HCT116 (cell line): ENCODE measurements around the gene PLEKHM3. TPM values are rescaled to one million over a fixed set of nuclear protein-coding genes. Genes with fewer than 3 reads are reported as not detected.

Experiments used
- ATAC-seq: fragments of 200-7000 bp; cut with Tn5 transposase; 2 replicates; pipeline ENCODE4 v1.9.1; 2020; ENCODE audit warnings: mild to moderate bottlenecking, moderate library complexity
- BruUV-seq: library from RNA; stranded (reverse); fragments of 400-500 nt; replicated peaks from 2 replicates; lab custom pipeline; 2021; lab: Mats Ljungman, UMichigan
- CTCF ChIA-PET: fragments of 300-600 bp; sonication (Branson Sonifier 250); formaldehyde crosslinking; loops from one replicate; lab custom pipeline; 2021; ENCODE audit warnings: antibody characterized with exemption; lab: Charles Lee
- POLR2A ChIA-PET: fragments of 300-600, 350-600 bp; sonication (Branson Sonifier 250); formaldehyde crosslinking; loops from one replicate; lab custom pipeline; 2021; ENCODE audit warnings: antibody characterized with exemption; lab: Charles Lee
- RAD21 ChIA-PET, 2 experiments: fragments of 300-600 bp; sonication (Branson Sonifier 250); formaldehyde crosslinking; loops; one replicate each; lab custom pipeline; 2023; ENCODE audit warnings: low total read pairs in 2 of 2; ENCODE audit not compliant: uncharacterized antibody in 2 of 2, unreplicated experiment in 2 of 2, low non-redundant PET in 1 of 2; lab: Charles Lee
- DNase-seq: peaks from one replicate; pipeline ENCODE4 v3.0.0-alpha.2; 2010; ENCODE audit warnings: low read depth, low spot score
- H2AFZ ChIP-seq: fragments of 200-600 bp; shearing (Covaris generic), sonication (generic); 2 replicates; pipeline ENCODE4 v1.6.1; 2017; ENCODE audit warnings: low read depth, mixed run types, mixed read lengths, antibody characterized with exemption, low read length; ENCODE audit not compliant: poor library complexity, severe bottlenecking
- H3K27ac ChIP-seq: 2 replicates; pipeline ENCODE4 v1.5.1; 2012; ENCODE audit warnings: low read depth, low read length
- H3K27me3 ChIP-seq: fragments of 200-600 bp; sonication (generic); 2 replicates; pipeline ENCODE4 v1.6.1; 2016; ENCODE audit warnings: mixed run types, low read length, mixed read lengths; ENCODE audit not compliant: insufficient read depth
- H3K36me3 ChIP-seq, 2 experiments: fragments of 200-500 bp in 1 of 2; fragments of 200-600 bp in 1 of 2; sonication (Bioruptor generic) in 1 of 2; sonication (generic) in 1 of 2; 2 replicates each; pipeline versions ENCODE4 v1.5.1 to v1.6.1; 2014 to 2016; ENCODE audit warnings: low read length in 2 of 2, inconsistent platforms in 1 of 2, mixed read lengths in 1 of 2, mixed run types in 1 of 2; ENCODE audit not compliant: insufficient read depth in 2 of 2, control insufficient read depth in 1 of 2
- H3K4me1 ChIP-seq, 2 experiments: fragments of 200-600 bp in 1 of 2; sonication (generic) in 1 of 2; 2 replicates each; pipeline versions ENCODE4 v1.5.1 to v1.6.1; 2012 to 2017; ENCODE audit warnings: low read length in 2 of 2, inconsistent platforms in 1 of 2, mild to moderate bottlenecking in 1 of 2, mixed read lengths in 1 of 2, mixed run types in 1 of 2, moderate library complexity in 1 of 2; ENCODE audit not compliant: insufficient read depth in 2 of 2, control insufficient read depth in 1 of 2
- H3K4me2 ChIP-seq: fragments of 200-600 bp; sonication (generic); 2 replicates; pipeline ENCODE4 v1.6.1; 2017; ENCODE audit warnings: mixed run types, low read length, mixed read lengths
- H3K4me3 ChIP-seq, 2 experiments: fragments of 200-600 bp in 1 of 2; sonication (generic) in 1 of 2; replicated peaks in 1 of 2; 2 replicates each; pipeline ENCODE4 v1.5.1; 2011 to 2016; ENCODE audit warnings: low read length in 2 of 2, control low read depth in 1 of 2, low read depth in 1 of 2, mild to moderate bottlenecking in 1 of 2, mixed read lengths in 1 of 2, mixed run types in 1 of 2
- H3K79me2 ChIP-seq: fragments of 200-600 bp; sonication (generic); 2 replicates; pipeline ENCODE4 v1.6.1; 2017; ENCODE audit warnings: mild to moderate bottlenecking, mixed run types, low read length, moderate library complexity, mixed read lengths; ENCODE audit not compliant: insufficient read depth
- H3K9ac ChIP-seq: fragments of 200-600 bp; sonication (generic); 2 replicates; pipeline ENCODE4 v1.6.1; 2016; ENCODE audit warnings: low read length, mixed read lengths
- H3K9me2 ChIP-seq: fragments of 200-600 bp; sonication (generic), shearing (Covaris generic); 2 replicates; pipeline ENCODE4 v1.6.1; 2017; ENCODE audit warnings: mixed run types, mild to moderate bottlenecking, moderate library complexity; ENCODE audit not compliant: insufficient read depth
- H3K9me3 ChIP-seq, 2 experiments: fragments of 200-500 bp in 1 of 2; fragments of 200-600 bp in 1 of 2; sonication (Bioruptor generic) in 1 of 2; sonication (generic) in 1 of 2; 2 replicates each; pipeline ENCODE4 v1.6.1; 2014 to 2017; ENCODE audit warnings: low read length in 2 of 2, mixed read lengths in 2 of 2, inconsistent platforms in 1 of 2, low read depth in 1 of 2, mild to moderate bottlenecking in 1 of 2, mixed run types in 1 of 2, moderate library complexity in 1 of 2; ENCODE audit not compliant: control insufficient read depth in 1 of 2, insufficient read depth in 1 of 2
- H4K20me1 ChIP-seq: fragments of 200-600 bp; sonication (generic), shearing (Covaris generic); 2 replicates; pipeline ENCODE4 v1.6.1; 2017; ENCODE audit warnings: mixed run types, mild to moderate bottlenecking, moderate library complexity; ENCODE audit not compliant: insufficient read depth
- CBX3 ChIP-seq: IDR thresholded peaks from 2 replicates; pipeline ENCODE4 v1.6.1; 2012; ENCODE audit warnings: low read depth
- CEBPB ChIP-seq: IDR thresholded peaks from 2 replicates; pipeline ENCODE4 v1.6.1; 2012; ENCODE audit warnings: low read depth
- EGR1 ChIP-seq: IDR thresholded peaks from 2 replicates; pipeline ENCODE4 v1.6.1; 2012; ENCODE audit warnings: low read depth
- EZH2phosphoT487 ChIP-seq: fragments of 200-600 bp; IDR thresholded peaks from 2 replicates; pipeline ENCODE4 v1.6.1; 2018; ENCODE audit warnings: antibody characterized with exemption, borderline replicate concordance
- JUND ChIP-seq: IDR thresholded peaks from 2 replicates; pipeline ENCODE4 v1.6.1; 2012
- POLR2A ChIP-seq: IDR thresholded peaks from 2 replicates; pipeline ENCODE4 v1.7.0; 2011; ENCODE audit warnings: borderline replicate concordance; ENCODE audit not compliant: insufficient read depth, insufficient read length; ENCODE audit errors: extremely low read depth
- RAD21 ChIP-seq: IDR thresholded peaks from 2 replicates; pipeline ENCODE4 v1.6.1; 2012; ENCODE audit warnings: low read depth, mild to moderate bottlenecking
- SIN3A ChIP-seq: IDR thresholded peaks from 2 replicates; pipeline ENCODE4 v1.6.1; 2012; ENCODE audit warnings: low read depth
- SP1 ChIP-seq: IDR thresholded peaks from 2 replicates; pipeline ENCODE4 v1.6.1; 2012; ENCODE audit warnings: low read depth
- SRF ChIP-seq: IDR thresholded peaks from 2 replicates; pipeline ENCODE4 v1.6.1; 2012; ENCODE audit warnings: low read depth
- ZFX ChIP-seq: fragments of 450-650 bp; IDR thresholded peaks from 2 replicates; pipeline ENCODE4 v1.6.1; 2017
- ZNF274 ChIP-seq: fragments of 200-500 bp; sonication (Bioruptor generic); IDR thresholded peaks from 2 replicates; pipeline ENCODE4 v1.6.1; 2014; ENCODE audit warnings: mild to moderate bottlenecking, low read depth, low read length, inconsistent platforms
- intact Hi-C: fragments of 100-400 bp; cut with micrococcal nuclease; formaldehyde crosslinking; loops from 2 replicates; pipeline ENCODE4 v1.10.0; 2022
- total RNA-seq: library from RNA; stranded (reverse); gene quantifications from one replicate; pipeline ENCODE4 v1.2.1, GENCODE V29; 2021; ENCODE audit not compliant: unreplicated experiment
- TF ChIP-seq, protein P1 (sequence below): IDR thresholded peaks from 2 replicates; pipeline ENCODE4 v1.6.1; 2012
- TF ChIP-seq, protein P2 (sequence below): IDR thresholded peaks from 2 replicates; pipeline ENCODE4 v1.6.1; 2012; ENCODE audit warnings: low read depth

Gene PLEKHM3
- total RNA-seq, 1 experiment from 2014 or later: 6.3 TPM

DNA sequence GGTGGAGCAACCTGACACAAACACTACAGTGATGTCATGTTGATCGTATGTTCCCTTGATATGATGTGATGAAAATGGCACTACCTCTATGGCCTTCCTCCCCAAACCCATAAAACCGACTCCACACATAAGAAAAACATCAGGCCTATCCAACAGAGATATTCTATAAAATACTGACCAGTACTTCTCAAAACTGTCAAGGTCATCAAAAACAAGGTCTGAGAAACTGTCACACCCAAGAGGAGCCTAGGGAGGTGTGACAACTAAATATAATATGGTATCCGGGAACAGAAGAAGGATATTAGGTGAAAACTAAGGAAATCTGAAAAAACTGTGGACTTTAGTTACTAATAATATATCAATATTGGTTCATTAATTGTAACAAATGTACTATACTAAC lies 169.7 kb downstream of the PLEKHM3 start:
- CTCF ChIA-PET: no interaction called here
- H2AFZ ChIP-seq: no peak overlapping the region
- intact Hi-C loops: no loop called here
- no peaks in the 10 kb centered on the region for H4K20me1 ChIP-seq
- H3K4me3 ChIP-seq: no peak overlapping the region
- H3K27me3 ChIP-seq: no peaks in the 10 kb centered on the region
- no peaks in the 10 kb centered on the region for H3K4me1 ChIP-seq
- ATAC-seq (no peak), DNase-seq (no peak)
- no peaks in the 10 kb centered on the region for H3K36me3 ChIP-seq
- H3K27ac ChIP-seq: no peak overlapping the region
- RAD21 ChIA-PET: no interaction called here
- H3K4me2 ChIP-seq: no peak overlapping the region
- no peak for TF ChIP-seq CEBPB
- no peak for TF ChIP-seq POLR2A
- no peak for TF ChIP-seq EGR1
- TF ChIP-seq JUND: no peak
- no peak for TF ChIP-seq RAD21
- TF ChIP-seq ZFX: no peak
- no peak for TF ChIP-seq EZH2phosphoT487
- no peaks in the 10 kb centered on the region for H3K9me3 ChIP-seq
- no peak overlapping the region for H3K9ac ChIP-seq
- BruUV-seq: no TSS peak
- POLR2A ChIA-PET: no interaction called here
- peaks cover 3% of the 10 kb centered on the region; the same call in 1 of the 2 replicates for H3K9me2 ChIP-seq
- H3K79me2 ChIP-seq: no peaks in the 10 kb centered on the region

DNA sequence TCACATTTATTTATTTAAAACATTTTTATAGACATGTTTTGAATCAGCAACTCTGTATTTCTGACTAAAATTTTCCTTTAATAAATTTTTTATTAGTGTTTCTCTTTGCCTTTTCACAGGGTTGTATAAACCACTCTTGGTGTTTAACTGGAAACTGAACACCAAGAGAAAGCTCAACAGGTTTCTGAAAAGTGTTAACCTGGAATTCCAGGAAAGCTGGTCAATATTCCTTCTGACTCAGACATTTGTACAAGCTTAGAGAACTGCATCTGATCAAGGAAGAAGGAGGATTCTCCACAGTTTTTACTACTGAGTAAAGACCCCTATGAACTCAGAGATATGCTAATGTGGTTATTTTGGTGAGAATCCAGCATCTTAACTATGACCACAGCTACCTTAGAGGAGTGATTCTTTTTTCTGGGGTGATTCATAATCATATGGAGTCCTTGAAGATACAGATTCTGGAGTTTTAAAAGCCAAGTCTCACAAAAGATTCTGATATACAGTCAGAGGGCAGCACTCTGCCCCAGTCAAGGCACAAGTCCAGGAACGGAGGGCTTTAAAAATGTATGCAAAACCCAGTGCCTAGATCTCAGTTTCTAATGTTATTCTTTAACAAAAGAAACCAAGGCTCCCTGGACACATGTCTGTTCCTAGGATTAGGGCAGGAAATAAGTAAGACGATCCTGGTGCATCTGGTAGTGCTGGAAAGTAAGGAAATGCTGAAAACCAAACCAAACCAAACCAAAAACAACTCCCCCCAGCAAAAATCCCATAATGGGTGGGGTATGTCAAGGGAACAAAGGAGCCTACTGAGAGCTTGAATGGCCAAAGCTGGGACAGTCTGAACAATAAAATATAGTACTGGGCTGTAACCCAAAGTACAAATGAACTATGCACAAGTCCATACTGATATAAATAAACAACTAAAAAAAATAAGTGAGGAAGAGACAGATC lies 170.6 kb downstream of the PLEKHM3 start:
- Histone ChIP-seq H3K9ac (no peak overlapping the region), H3K9me2 (peaks cover 3% of the 10 kb centered on the region; the same call in 1 of the 2 replicates), H3K36me3 (no peaks in the 10 kb centered on the region), H3K9me3 (no peaks in the 10 kb centered on the region), H3K4me2 (no peak overlapping the region), H3K79me2 (no peaks in the 10 kb centered on the region), H4K20me1 (no peaks in the 10 kb centered on the region), H3K4me1 (no peaks in the 10 kb centered on the region), H2AFZ (no peak overlapping the region), H3K27me3 (no peaks in the 10 kb centered on the region), H3K4me3 (no peak overlapping the region), H3K27ac (no peak overlapping the region)
- ATAC-seq: no peak
- ChIA-PET RAD21 (no interaction called here), POLR2A (no interaction called here), CTCF (no interaction called here)
- TF ChIP-seq CBX3 (no peak), ZNF274 (no peak), SP1 (no peak), ZFX (no peak), EGR1 (no peak), SRF (no peak), SIN3A (no peak)
- TF ChIP-seq, protein P1, sequence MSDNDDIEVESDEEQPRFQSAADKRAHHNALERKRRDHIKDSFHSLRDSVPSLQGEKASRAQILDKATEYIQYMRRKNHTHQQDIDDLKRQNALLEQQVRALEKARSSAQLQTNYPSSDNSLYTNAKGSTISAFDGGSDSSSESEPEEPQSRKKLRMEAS: no peak
- TF ChIP-seq, protein P2, sequence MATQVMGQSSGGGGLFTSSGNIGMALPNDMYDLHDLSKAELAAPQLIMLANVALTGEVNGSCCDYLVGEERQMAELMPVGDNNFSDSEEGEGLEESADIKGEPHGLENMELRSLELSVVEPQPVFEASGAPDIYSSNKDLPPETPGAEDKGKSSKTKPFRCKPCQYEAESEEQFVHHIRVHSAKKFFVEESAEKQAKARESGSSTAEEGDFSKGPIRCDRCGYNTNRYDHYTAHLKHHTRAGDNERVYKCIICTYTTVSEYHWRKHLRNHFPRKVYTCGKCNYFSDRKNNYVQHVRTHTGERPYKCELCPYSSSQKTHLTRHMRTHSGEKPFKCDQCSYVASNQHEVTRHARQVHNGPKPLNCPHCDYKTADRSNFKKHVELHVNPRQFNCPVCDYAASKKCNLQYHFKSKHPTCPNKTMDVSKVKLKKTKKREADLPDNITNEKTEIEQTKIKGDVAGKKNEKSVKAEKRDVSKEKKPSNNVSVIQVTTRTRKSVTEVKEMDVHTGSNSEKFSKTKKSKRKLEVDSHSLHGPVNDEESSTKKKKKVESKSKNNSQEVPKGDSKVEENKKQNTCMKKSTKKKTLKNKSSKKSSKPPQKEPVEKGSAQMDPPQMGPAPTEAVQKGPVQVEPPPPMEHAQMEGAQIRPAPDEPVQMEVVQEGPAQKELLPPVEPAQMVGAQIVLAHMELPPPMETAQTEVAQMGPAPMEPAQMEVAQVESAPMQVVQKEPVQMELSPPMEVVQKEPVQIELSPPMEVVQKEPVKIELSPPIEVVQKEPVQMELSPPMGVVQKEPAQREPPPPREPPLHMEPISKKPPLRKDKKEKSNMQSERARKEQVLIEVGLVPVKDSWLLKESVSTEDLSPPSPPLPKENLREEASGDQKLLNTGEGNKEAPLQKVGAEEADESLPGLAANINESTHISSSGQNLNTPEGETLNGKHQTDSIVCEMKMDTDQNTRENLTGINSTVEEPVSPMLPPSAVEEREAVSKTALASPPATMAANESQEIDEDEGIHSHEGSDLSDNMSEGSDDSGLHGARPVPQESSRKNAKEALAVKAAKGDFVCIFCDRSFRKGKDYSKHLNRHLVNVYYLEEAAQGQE: no peak
- DNase-seq: no peak
- intact Hi-C loops: no loop called here
- BruUV-seq: no TSS peak
